ENCODE results near the gene ATG2B. TPM values are rescaled to one million over a fixed set of nuclear protein-coding genes. Genes with fewer than 3 reads are reported as not detected.

The ATG2B gene
- total and polyA plus RNA-seq, 5 donors from 2014 or later: 2.0 to 40.0 (median 2.3) TPM

DNA sequence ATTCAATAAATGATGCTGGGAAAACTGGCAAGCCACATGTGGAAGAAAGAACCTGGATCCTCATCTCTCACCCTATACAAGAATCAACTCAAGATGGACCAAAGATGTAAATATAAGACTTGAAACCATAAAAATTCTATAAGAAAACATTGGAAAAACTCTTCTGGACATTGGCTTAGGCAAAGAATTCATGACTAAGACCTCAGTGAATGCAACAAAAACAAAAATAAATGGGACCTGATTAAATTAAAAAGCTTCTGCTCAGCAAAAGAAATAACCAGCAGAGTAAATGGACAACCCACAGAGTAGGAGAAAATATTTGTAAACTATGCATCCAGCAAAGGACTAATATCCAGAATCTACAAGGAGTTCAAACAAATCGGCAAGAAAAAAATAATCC lies 24.6 kb downstream of the ATG2B start:
- Mint-ChIP-seq H3K27ac (no peak overlapping the region), H3K36me3 (peaks cover 40% of the 10 kb centered on the region), H3K9me3 (no peaks in the 10 kb centered on the region), H3K4me1 (peaks cover 0 to 12% (median 5%) of the 10 kb centered on the region in 4 donors), H3K4me3 (no peak overlapping the region), H3K27me3 (no peaks in the 10 kb centered on the region)
- DNase-seq (no peak), ATAC-seq (ENCODE audit: low read depth in 2 of 2) (no peak)
- H3K4me1 ChIP-seq (ENCODE audit: control insufficient read depth, insufficient read depth, low read length, poor library complexity, severe bottlenecking): no peaks in the 10 kb centered on the region
- H3K27me3 ChIP-seq (ENCODE audit: control insufficient read depth, insufficient read depth, low read length): no peaks in the 10 kb centered on the region
- peaks cover 44% of the 10 kb centered on the region for H3K36me3 ChIP-seq (ENCODE audit: control insufficient read depth, insufficient read depth, low read length)
- no peaks in the 10 kb centered on the region for H3K9me3 ChIP-seq (ENCODE audit: control insufficient read depth in 2 of 2, low read length in 2 of 2)
- H3K27ac ChIP-seq (ENCODE audit: insufficient read depth, low read length, poor library complexity, severe bottlenecking): no peak overlapping the region
- H3K4me3 ChIP-seq (ENCODE audit: low read depth, low read length): no peak overlapping the region

DNA sequence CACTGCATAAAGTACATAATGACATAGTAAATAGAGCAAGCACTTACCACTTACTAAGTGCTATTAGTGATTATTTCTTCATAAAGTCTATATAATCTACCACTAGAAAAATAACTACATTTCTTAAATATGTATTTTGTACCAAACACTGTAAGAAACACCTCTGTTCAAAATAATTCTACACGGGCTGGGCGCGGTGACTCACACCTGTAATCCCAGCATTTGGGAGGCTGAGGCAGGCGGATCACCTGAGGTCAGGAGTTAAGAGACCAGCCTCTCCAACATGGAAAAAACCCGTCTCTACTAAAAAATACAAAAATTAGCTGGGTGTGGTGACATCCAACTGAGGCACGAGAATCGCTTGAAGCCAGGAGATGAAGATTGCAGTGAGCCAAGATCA lies 38.9 kb downstream of the ATG2B start:
- H3K36me3 Mint-ChIP-seq: peaks cover 42% of the 10 kb centered on the region
- Histone ChIP-seq H3K4me1 (ENCODE audit: control insufficient read depth, insufficient read depth, low read length, poor library complexity, severe bottlenecking) (peaks cover 19% of the 10 kb centered on the region), H3K4me3 (ENCODE audit: low read depth, low read length) (no peak overlapping the region), H3K27ac (ENCODE audit: insufficient read depth, low read length, poor library complexity, severe bottlenecking) (no peak overlapping the region), H3K9me3 (ENCODE audit: control insufficient read depth in 2 of 2, low read length in 2 of 2) (no peaks in the 10 kb centered on the region), H3K27me3 (ENCODE audit: control insufficient read depth, insufficient read depth, low read length) (no peaks in the 10 kb centered on the region), H3K36me3 (ENCODE audit: control insufficient read depth, insufficient read depth, low read length) (peaks cover 47% of the 10 kb centered on the region)
- peaks cover 10 to 32% (median 27%) of the 10 kb centered on the region in 4 donors for H3K4me1 Mint-ChIP-seq
- no peaks in the 10 kb centered on the region for H3K27me3 Mint-ChIP-seq
- DNase-seq (no peak), ATAC-seq (ENCODE audit: low read depth in 2 of 2) (no peak)
- peak overlapping the region in 1 of 3 donors; percentile 71 for H3K27ac Mint-ChIP-seq
- H3K9me3 Mint-ChIP-seq: no peaks in the 10 kb centered on the region
- H3K4me3 Mint-ChIP-seq: no peak overlapping the region

DNA sequence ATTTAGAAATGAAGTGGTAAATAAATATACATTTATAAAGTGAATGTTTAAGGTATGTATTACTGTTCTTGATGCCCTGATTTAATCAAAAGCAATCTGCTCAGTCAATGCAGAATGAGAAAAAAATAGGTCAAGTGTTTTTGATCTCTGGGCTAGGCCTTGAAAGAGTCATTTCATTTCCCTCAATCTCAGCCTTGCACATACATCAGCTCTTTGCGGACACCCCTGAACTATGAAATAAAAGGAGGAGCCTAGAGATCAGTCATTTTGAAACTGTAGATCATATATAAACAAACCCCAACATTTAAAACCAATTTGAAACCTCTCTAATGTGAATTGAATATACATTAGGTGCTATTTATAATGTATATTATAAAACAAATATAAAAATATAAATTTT lies 42.5 kb downstream of the ATG2B start:
- no peaks in the 10 kb centered on the region for H3K9me3 ChIP-seq (ENCODE audit: control insufficient read depth in 2 of 2, low read length in 2 of 2)
- peaks cover 52% of the 10 kb centered on the region for H3K36me3 ChIP-seq (ENCODE audit: control insufficient read depth, insufficient read depth, low read length)
- DNase-seq: peak in 2 of 3 donors; percentile 49 to 85
- H3K27ac ChIP-seq (ENCODE audit: insufficient read depth, low read length, poor library complexity, severe bottlenecking): peak overlapping the region; percentile 69
- Mint-ChIP-seq H3K9me3 (no peaks in the 10 kb centered on the region), H3K27ac (peak overlapping the region in 2 of 3 donors; percentile 73 to 88), H3K36me3 (peaks cover 63% of the 10 kb centered on the region), H3K27me3 (no peaks in the 10 kb centered on the region), H3K4me1 (peaks cover 10 to 32% (median 27%) of the 10 kb centered on the region in 4 donors), H3K4me3 (peak overlapping the region; percentile 10 to 24 (median 20))
- peaks cover 19% of the 10 kb centered on the region for H3K4me1 ChIP-seq (ENCODE audit: control insufficient read depth, insufficient read depth, low read length, poor library complexity, severe bottlenecking)
- peak; percentile 87 to 88 for ATAC-seq (ENCODE audit: low read depth in 2 of 2)
- no peaks in the 10 kb centered on the region for H3K27me3 ChIP-seq (ENCODE audit: control insufficient read depth, insufficient read depth, low read length)
- H3K4me3 ChIP-seq (ENCODE audit: low read depth, low read length): peak overlapping the region; percentile 17

DNA sequence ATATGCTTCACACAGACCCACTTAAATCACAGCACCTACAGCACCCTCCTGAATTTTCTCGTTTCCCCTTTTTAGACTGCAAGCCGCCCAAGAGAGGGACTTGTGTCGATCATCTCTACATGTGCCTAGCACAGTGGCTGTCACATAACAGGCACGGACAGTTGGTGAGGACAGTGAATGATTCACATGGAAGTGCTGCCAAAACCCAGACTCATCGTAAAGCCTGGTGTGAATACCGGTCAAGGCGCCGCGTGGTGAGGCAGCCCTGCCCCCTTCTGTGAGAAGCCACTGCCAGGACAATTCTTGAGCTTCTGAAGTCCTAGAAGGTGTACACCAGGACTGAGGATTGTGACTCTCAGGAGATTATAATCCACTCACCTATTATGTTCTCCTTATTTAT lies 44.3 kb downstream of the ATG2B start:
- Histone ChIP-seq H3K9me3 (ENCODE audit: control insufficient read depth in 2 of 2, low read length in 2 of 2) (no peaks in the 10 kb centered on the region), H3K4me1 (ENCODE audit: control insufficient read depth, insufficient read depth, low read length, poor library complexity, severe bottlenecking) (peaks cover 19% of the 10 kb centered on the region), H3K4me3 (ENCODE audit: low read depth, low read length) (no peak overlapping the region), H3K36me3 (ENCODE audit: control insufficient read depth, insufficient read depth, low read length) (peaks cover 54% of the 10 kb centered on the region), H3K27me3 (ENCODE audit: control insufficient read depth, insufficient read depth, low read length) (no peaks in the 10 kb centered on the region), H3K27ac (ENCODE audit: insufficient read depth, low read length, poor library complexity, severe bottlenecking) (no peak overlapping the region)
- no peak for DNase-seq
- Mint-ChIP-seq H3K27ac (peak overlapping the region in 2 of 3 donors; percentile 13 to 51), H3K4me3 (no peak overlapping the region), H3K36me3 (peaks cover 61% of the 10 kb centered on the region), H3K9me3 (no peaks in the 10 kb centered on the region), H3K4me1 (peaks cover 9 to 32% (median 27%) of the 10 kb centered on the region in 4 donors), H3K27me3 (no peaks in the 10 kb centered on the region)
- ATAC-seq (ENCODE audit: low read depth in 2 of 2): no peak

DNA sequence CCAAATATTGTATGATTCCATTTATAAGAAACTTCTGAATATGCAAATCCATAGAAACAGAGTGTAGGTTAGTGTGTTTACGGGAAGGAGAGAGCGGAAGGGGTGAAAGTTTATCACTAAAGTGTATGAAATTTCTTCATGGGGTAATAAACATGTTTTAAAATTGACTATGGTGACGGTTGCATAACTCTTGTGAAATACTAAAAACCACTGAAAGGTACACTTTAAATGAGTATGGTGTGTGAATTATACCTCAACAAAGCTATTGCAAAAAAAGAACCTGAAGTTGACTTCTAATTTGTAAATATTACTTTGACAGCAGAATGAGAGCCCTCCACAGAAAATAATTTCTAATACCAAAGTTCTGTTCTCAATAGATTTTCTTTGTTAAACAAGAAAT lies 47.1 kb downstream of the ATG2B start:
- Mint-ChIP-seq H3K27me3 (no peaks in the 10 kb centered on the region), H3K36me3 (peaks cover 48% of the 10 kb centered on the region), H3K9me3 (no peaks in the 10 kb centered on the region), H3K4me3 (no peak overlapping the region), H3K4me1 (peaks cover 3 to 14% (median 13%) of the 10 kb centered on the region in 4 donors), H3K27ac (no peak overlapping the region)
- DNase-seq (no peak), ATAC-seq (ENCODE audit: low read depth in 2 of 2) (no peak)
- no peaks in the 10 kb centered on the region for H3K27me3 ChIP-seq (ENCODE audit: control insufficient read depth, insufficient read depth, low read length)
- H3K36me3 ChIP-seq (ENCODE audit: control insufficient read depth, insufficient read depth, low read length): peaks cover 65% of the 10 kb centered on the region
- H3K27ac ChIP-seq (ENCODE audit: insufficient read depth, low read length, poor library complexity, severe bottlenecking): no peak overlapping the region
- peaks cover 15% of the 10 kb centered on the region for H3K4me1 ChIP-seq (ENCODE audit: control insufficient read depth, insufficient read depth, low read length, poor library complexity, severe bottlenecking)
- H3K4me3 ChIP-seq (ENCODE audit: low read depth, low read length): no peak overlapping the region
- no peaks in the 10 kb centered on the region for H3K9me3 ChIP-seq (ENCODE audit: control insufficient read depth in 2 of 2, low read length in 2 of 2)

DNA sequence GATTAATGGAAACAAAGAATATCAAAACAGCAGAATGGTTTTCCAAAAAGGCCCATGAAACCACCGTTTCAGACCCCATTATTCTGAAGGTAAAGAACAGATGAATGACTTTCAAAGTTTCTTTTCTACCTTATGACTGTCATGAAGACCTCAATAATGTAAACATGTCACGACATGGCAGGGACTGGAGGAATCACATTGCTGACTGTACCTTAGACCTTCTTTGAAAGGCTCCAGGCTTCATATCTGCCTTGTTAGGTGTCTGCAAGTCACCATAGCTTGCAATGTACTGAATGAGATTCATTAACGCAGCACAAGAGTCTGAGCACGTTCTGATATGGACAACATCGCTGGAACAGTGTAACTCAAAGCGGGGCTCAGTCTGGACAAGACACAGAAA lies 52.2 kb downstream of the ATG2B start:
- Mint-ChIP-seq H3K36me3 (peaks cover 55% of the 10 kb centered on the region), H3K27ac (no peak overlapping the region), H3K4me1 (peaks cover 0 to 4% (median 0%) of the 10 kb centered on the region in 4 donors), H3K9me3 (no peaks in the 10 kb centered on the region), H3K4me3 (no peak overlapping the region), H3K27me3 (no peaks in the 10 kb centered on the region)
- H3K4me3 ChIP-seq (ENCODE audit: low read depth, low read length): no peak overlapping the region
- no peak for ATAC-seq (ENCODE audit: low read depth in 2 of 2)
- no peaks in the 10 kb centered on the region for H3K4me1 ChIP-seq (ENCODE audit: control insufficient read depth, insufficient read depth, low read length, poor library complexity, severe bottlenecking)
- H3K27me3 ChIP-seq (ENCODE audit: control insufficient read depth, insufficient read depth, low read length): no peaks in the 10 kb centered on the region
- no peaks in the 10 kb centered on the region for H3K9me3 ChIP-seq (ENCODE audit: control insufficient read depth in 2 of 2, low read length in 2 of 2)
- DNase-seq: no peak
- no peak overlapping the region for H3K27ac ChIP-seq (ENCODE audit: insufficient read depth, low read length, poor library complexity, severe bottlenecking)
- H3K36me3 ChIP-seq (ENCODE audit: control insufficient read depth, insufficient read depth, low read length): peaks cover 88% of the 10 kb centered on the region

DNA sequence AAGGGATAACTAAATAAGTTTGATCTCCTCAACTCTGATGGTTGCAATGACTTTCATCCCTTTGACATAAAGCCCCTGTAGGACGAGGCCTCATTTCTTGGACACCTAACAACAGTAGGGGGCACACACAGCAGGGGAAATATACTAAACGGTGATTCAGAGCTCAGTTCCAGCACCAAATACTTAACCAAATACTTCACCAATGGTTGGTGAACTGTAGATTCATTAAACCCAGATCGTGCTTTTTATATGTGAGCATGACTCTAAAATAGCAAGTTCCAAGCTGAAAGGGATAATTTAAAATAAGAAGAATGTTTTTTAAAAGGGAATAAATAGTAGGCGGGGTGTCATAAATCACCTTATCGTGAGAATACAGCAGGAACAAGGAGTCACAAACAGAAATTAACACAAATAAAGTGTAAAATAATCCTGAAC lies 53.2 kb downstream of the ATG2B start:
- no peaks in the 10 kb centered on the region for H3K9me3 Mint-ChIP-seq
- peaks cover 48% of the 10 kb centered on the region for H3K36me3 Mint-ChIP-seq
- H3K4me1 ChIP-seq (ENCODE audit: control insufficient read depth, insufficient read depth, low read length, poor library complexity, severe bottlenecking): no peaks in the 10 kb centered on the region
- peak overlapping the region in 1 of 3 donors; percentile 17 for H3K27ac Mint-ChIP-seq
- no peaks in the 10 kb centered on the region for H3K9me3 ChIP-seq (ENCODE audit: control insufficient read depth in 2 of 2, low read length in 2 of 2)
- H3K4me3 ChIP-seq (ENCODE audit: low read depth, low read length): no peak overlapping the region
- H3K4me1 Mint-ChIP-seq: peaks cover 0 to 4% (median 0%) of the 10 kb centered on the region in 4 donors
- no peak for ATAC-seq (ENCODE audit: low read depth in 2 of 2)
- H3K27me3 Mint-ChIP-seq: no peaks in the 10 kb centered on the region
- no peak overlapping the region for H3K27ac ChIP-seq (ENCODE audit: insufficient read depth, low read length, poor library complexity, severe bottlenecking)
- no peak for DNase-seq
- H3K36me3 ChIP-seq (ENCODE audit: control insufficient read depth, insufficient read depth, low read length): peaks cover 84% of the 10 kb centered on the region
- H3K27me3 ChIP-seq (ENCODE audit: control insufficient read depth, insufficient read depth, low read length): no peaks in the 10 kb centered on the region
- H3K4me3 Mint-ChIP-seq: no peak overlapping the region

DNA sequence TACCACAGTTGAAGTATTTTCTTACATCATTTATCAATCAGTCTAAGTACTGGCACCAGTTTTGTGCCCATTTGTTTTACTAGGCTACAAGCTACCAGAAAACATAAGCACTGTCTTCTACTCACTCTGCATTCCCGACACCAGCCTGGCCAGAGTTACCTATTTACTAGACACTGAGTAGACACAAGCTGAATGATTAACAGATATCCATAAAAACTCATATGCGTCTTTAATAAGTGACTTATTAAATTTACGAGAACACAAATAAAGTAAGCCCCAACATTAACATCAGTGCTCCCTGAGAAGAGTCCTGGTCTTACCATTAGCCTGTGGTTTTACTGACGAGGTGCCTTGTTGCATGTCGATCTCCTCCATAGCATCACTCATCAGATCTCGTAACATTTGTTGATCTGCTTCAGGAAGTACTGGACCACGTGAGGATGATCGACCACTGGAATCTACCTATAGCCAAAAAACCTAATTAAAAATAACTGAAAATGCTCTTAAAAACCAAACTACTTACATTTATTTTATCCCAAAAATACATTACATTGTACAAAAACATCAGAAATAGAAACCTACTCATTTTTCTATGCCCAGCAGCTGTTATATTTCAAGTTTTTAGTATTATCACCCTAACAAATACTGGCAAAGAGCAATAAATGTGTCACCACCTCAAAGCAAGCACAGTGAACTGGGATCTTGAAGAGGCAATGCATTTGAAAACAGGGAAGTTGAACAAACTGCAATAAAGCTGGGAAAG lies 53.8 kb downstream of the ATG2B start:
- H3K4me1 Mint-ChIP-seq: peaks cover 0 to 4% (median 0%) of the 10 kb centered on the region in 4 donors
- peaks cover 83% of the 10 kb centered on the region for H3K36me3 ChIP-seq (ENCODE audit: control insufficient read depth, insufficient read depth, low read length)

More for the DNA sequence above, 53.8 kb downstream of the ATG2B start:
- Histone ChIP-seq H3K27me3 (ENCODE audit: control insufficient read depth, insufficient read depth, low read length) (no peaks in the 10 kb centered on the region), H3K9me3 (ENCODE audit: control insufficient read depth in 2 of 2, low read length in 2 of 2) (no peaks in the 10 kb centered on the region), H3K4me3 (ENCODE audit: low read depth, low read length) (no peak overlapping the region), H3K27ac (ENCODE audit: insufficient read depth, low read length, poor library complexity, severe bottlenecking) (no peak overlapping the region), H3K4me1 (ENCODE audit: control insufficient read depth, insufficient read depth, low read length, poor library complexity, severe bottlenecking) (no peaks in the 10 kb centered on the region)
- no peaks in the 10 kb centered on the region for H3K27me3 Mint-ChIP-seq
- ATAC-seq (ENCODE audit: low read depth in 2 of 2) (no peak), DNase-seq (no peak)
- H3K9me3 Mint-ChIP-seq: no peaks in the 10 kb centered on the region
- H3K36me3 Mint-ChIP-seq: peaks cover 50% of the 10 kb centered on the region
- peak overlapping the region in 1 of 3 donors; percentile 45 for H3K27ac Mint-ChIP-seq
- no peak overlapping the region for H3K4me3 Mint-ChIP-seq
